Cardiac muscle cell (in vitro differentiated cells and primary cell): Measurements from ENCODE around the gene TRAPPC6A. TPM values are rescaled to one million over a fixed set of nuclear protein-coding genes. Genes with fewer than 3 reads are reported as not detected.

Experiments
- DNase-seq, 2 donors: peaks; one replicate each; pipeline versions ENCODE4 v3.0.0 to v3.0.0-alpha.2; 2010 to 2017; ENCODE audit warnings: low read depth in 1 of 2, low spot score in 1 of 2
- H3K27ac ChIP-seq: fragments of 200-600 bp; sonication (generic); 2 replicates; pipeline ENCODE4 v1.5.1; 2016
- H3K27me3 ChIP-seq: fragments of 200-600 bp; sonication (generic); 2 replicates; pipeline ENCODE4 v1.6.0; 2016; ENCODE audit warnings: control low read depth
- H3K36me3 ChIP-seq: fragments of 200-600 bp; sonication (generic); 2 replicates; pipeline ENCODE4 v1.5.1; 2016; ENCODE audit warnings: control low read depth
- H3K4me1 ChIP-seq: fragments of 200-600 bp; sonication (generic); 2 replicates; pipeline ENCODE4 v1.8.1; 2017; ENCODE audit warnings: low read depth, mild to moderate bottlenecking, mixed run types
- H3K4me3 ChIP-seq: fragments of 200-600 bp; sonication (generic); 2 replicates; pipeline ENCODE4 v1.5.1; 2016; ENCODE audit warnings: mild to moderate bottlenecking
- H3K9me3 ChIP-seq: fragments of 200-600 bp; sonication (generic); 2 replicates; pipeline ENCODE4 v1.5.1; 2017; ENCODE audit warnings: low read depth, mild to moderate bottlenecking, control low read depth
- CTCF ChIP-seq: IDR thresholded peaks from 2 replicates; pipeline ENCODE4 v1.5.1; 2012; ENCODE audit warnings: low read depth, mild to moderate bottlenecking, low read length
- polyA plus RNA-seq: library from polyadenylated mRNA; unstranded; fragments of >200 nt; fragmentation: Nextera tagmentation; extraction: Ambion mirVana; gene quantifications from 2 replicates; pipeline ENCODE4 v1.2.1, GENCODE V29; 2016
- total RNA-seq: library from RNA; depleted of rRNA; stranded (reverse); fragments of >200 nt; gene quantifications from 2 replicates; pipeline ENCODE4 v1.2.3, GENCODE V29; 2016

TRAPPC6A gene
- total and polyA plus RNA-seq, 2 experiments from 2014 or later, result 123 to 155 TPM

- no peak overlapping the region for H3K4me3 ChIP-seq
- peaks cover 7% of the 10 kb centered on the region for H3K36me3 ChIP-seq
- no peaks in the 10 kb centered on the region for H3K9me3 ChIP-seq
- peaks cover 6% of the 10 kb centered on the region for H3K4me1 ChIP-seq
- no peak for TF ChIP-seq CTCF
- no peaks in the 10 kb centered on the region for H3K27me3 ChIP-seq
- H3K27ac ChIP-seq, result no peak overlapping the region
- DNase-seq, result no peak
Measured at GRCh38 chr19:45144431-45145269, 33.4 kb downstream of the TRAPPC6A start.

- peak in 1 of 2 donors; percentile 20 for DNase-seq
- Histone ChIP-seq H3K9me3 (no peaks in the 10 kb centered on the region), H3K27me3 (no peaks in the 10 kb centered on the region), H3K4me1 (no peaks in the 10 kb centered on the region), H3K36me3 (peaks cover 7% of the 10 kb centered on the region), H3K27ac (no peak overlapping the region), H3K4me3 (no peak overlapping the region)
- TF ChIP-seq CTCF, result no peak
Measured at GRCh38 chr19:45142726-45143110, 35.3 kb downstream of the TRAPPC6A start.

- Histone ChIP-seq H3K9me3 (no peaks in the 10 kb centered on the region), H3K27me3 (no peaks in the 10 kb centered on the region), H3K27ac (no peak overlapping the region), H3K36me3 (peaks cover 7% of the 10 kb centered on the region), H3K4me3 (no peak overlapping the region), H3K4me1 (no peaks in the 10 kb centered on the region)
- no peak for TF ChIP-seq CTCF
- DNase-seq, result no peak
Measured at GRCh38 chr19:45142016-45142725, 35.9 kb downstream of the TRAPPC6A start.

- Histone ChIP-seq H3K4me1 (peaks cover 4% of the 10 kb centered on the region), H3K27ac (no peak overlapping the region), H3K27me3 (no peaks in the 10 kb centered on the region), H3K4me3 (no peak overlapping the region), H3K36me3 (peaks cover 7% of the 10 kb centered on the region), H3K9me3 (no peaks in the 10 kb centered on the region)
- DNase-seq, result no peak
- TF ChIP-seq CTCF, result no peak
Measured at GRCh38 chr19:45141203-45141900, 36.7 kb downstream of the TRAPPC6A start.

DNA sequence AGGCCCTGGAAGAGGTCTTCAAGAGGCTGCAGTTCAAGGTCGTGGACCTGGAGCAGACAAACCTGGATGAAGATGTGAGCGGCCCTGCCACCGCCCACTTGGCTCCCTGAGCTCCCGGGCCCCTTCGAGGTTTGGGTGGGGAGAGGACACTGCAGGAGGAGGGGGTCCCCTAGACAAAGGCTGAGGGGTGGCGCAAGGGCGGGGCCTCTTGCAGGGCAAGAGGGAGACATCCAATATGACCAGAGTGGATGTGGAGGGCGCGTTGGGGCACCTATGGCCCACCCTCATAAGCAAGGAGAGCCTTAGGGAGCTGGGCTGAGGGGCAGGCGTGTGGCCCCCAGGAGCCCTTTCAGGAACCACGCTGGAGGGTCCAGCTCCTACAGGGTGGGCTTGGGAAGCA lies 37.5 kb downstream of the TRAPPC6A start:
- Histone ChIP-seq H3K27me3 (no peaks in the 10 kb centered on the region), H3K9me3 (no peaks in the 10 kb centered on the region), H3K36me3 (peaks cover 7% of the 10 kb centered on the region), H3K4me1 (peaks cover 8% of the 10 kb centered on the region), H3K4me3 (no peak overlapping the region), H3K27ac (no peak overlapping the region)
- no peak for DNase-seq
- TF ChIP-seq CTCF, result no peak
